ENCODE data around the gene CSNK2A3. TPM values are rescaled to one million over a fixed set of nuclear protein-coding genes. Genes with fewer than 3 reads are reported as not detected.

Gene CSNK2A3
- total RNA-seq, 1 donor from 2014 or later = 1.9 TPM

DNA sequence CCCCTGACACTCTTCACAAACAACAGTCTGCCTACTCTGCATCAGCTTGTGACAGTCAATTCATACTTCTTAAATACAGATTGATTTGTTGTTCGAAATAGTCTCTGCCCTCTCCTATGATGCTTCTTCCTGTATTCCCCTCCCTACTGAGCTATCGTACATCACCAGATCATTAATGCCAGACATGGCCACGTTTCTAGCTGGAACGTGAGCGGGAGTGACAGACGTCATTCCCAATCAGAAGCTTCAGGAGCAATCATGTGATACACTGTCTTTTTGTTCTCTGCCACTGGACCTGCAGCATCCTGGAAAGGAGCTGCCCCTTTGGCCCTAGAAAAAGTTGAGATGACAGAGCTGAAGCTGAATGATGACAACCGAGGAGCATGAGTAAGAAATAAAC is 48.5 kb downstream of the CSNK2A3 start:
- no peaks in the 10 kb centered on the region for H3K4me1 Mint-ChIP-seq
- TF ChIP-seq, protein P1, sequence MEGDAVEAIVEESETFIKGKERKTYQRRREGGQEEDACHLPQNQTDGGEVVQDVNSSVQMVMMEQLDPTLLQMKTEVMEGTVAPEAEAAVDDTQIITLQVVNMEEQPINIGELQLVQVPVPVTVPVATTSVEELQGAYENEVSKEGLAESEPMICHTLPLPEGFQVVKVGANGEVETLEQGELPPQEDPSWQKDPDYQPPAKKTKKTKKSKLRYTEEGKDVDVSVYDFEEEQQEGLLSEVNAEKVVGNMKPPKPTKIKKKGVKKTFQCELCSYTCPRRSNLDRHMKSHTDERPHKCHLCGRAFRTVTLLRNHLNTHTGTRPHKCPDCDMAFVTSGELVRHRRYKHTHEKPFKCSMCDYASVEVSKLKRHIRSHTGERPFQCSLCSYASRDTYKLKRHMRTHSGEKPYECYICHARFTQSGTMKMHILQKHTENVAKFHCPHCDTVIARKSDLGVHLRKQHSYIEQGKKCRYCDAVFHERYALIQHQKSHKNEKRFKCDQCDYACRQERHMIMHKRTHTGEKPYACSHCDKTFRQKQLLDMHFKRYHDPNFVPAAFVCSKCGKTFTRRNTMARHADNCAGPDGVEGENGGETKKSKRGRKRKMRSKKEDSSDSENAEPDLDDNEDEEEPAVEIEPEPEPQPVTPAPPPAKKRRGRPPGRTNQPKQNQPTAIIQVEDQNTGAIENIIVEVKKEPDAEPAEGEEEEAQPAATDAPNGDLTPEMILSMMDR (IDR thresholded peaks at IDR 0.05; ENCODE audit: unreplicated experiment) = no peak
- H3K27ac Mint-ChIP-seq = no peak overlapping the region
- no peaks in the 10 kb centered on the region for H3K36me3 Mint-ChIP-seq
- no peak for DNase-seq (ENCODE audit: low spot score in 2 of 2, unreplicated experiment in 2 of 2)
- H3K9me3 Mint-ChIP-seq = no peaks in the 10 kb centered on the region
- peaks cover 2% of the 10 kb centered on the region for H3K27me3 Mint-ChIP-seq (ENCODE audit: low read depth)
- no peak overlapping the region for H3K4me3 Mint-ChIP-seq

DNA sequence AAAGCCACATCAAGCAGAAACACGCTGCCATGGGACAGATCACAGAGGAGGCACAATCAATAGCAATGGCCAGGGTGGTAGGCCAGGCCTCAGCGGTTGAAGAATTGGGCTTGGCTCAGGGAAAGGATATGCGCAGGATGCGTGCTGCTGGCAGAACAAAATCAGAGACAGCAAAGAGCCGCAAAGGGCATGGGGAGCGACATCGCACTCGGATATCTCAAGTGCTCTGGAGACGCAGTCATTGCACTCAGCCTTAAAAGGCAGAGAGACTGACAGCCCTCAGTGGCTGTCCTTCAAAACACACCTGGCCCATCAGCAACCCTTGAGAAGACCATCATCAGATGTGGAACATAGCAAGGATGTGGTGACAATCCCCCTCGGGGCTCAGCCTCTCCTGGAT is 50.5 kb downstream of the CSNK2A3 start:
- Mint-ChIP-seq H3K27ac (no peak overlapping the region), H3K4me3 (no peak overlapping the region), H3K9me3 (no peaks in the 10 kb centered on the region), H3K36me3 (no peaks in the 10 kb centered on the region), H3K4me1 (no peaks in the 10 kb centered on the region), H3K27me3 (ENCODE audit: low read depth) (peaks cover 5% of the 10 kb centered on the region)
- TF ChIP-seq, protein P1 (IDR thresholded peaks at IDR 0.05; ENCODE audit: unreplicated experiment) = no peak
- no peak for DNase-seq (ENCODE audit: low spot score in 2 of 2, unreplicated experiment in 2 of 2)

All from mesothelial cell of epicardium (in vitro differentiated cells).